ENCODE results near the gene VPREB3.
"Not testable (repeated sequence)": the region's sequence is repeated elsewhere in the genome, so short reads cannot be mapped to it uniquely, and the experiment has no call there.

Gene VPREB3

GRCh38 chr22:23750714-23751440, 3.3 kb downstream of the VPREB3 start, which contains the start of gene ZNF70:
TSS of gene ZNF70 (minus strand) at chr22:23751112. CDS start at chr22:23745140, 5,972 bp downstream.
- peak within 1 kb of the TSS; percentile 87 for H3K9ac ChIP-seq (ENCODE audit: low read length)
- H3K4me3 ChIP-seq (ENCODE audit: low read depth, low read length) = peak within 1 kb of the TSS; percentile 98
- H3K9me3 ChIP-seq (ENCODE audit: control insufficient read depth, insufficient read depth, low read depth, low read length) = no peaks in the 10 kb centered on the region
- peak within 1 kb of the TSS; percentile 82 for H3K27ac ChIP-seq (ENCODE audit: low read depth, low read length)
- H3K36me3 ChIP-seq (ENCODE audit: control insufficient read depth, insufficient read depth, low read length) = no peaks in the 10 kb centered on the region
- H3K27me3 ChIP-seq (ENCODE audit: control insufficient read depth, insufficient read depth, low read length) = no peaks in the 10 kb centered on the region
- H3K4me1 ChIP-seq (ENCODE audit: control insufficient read depth, insufficient read depth, low read length) = peaks cover 9% of the 10 kb centered on the region

- peak overlapping the region; percentile 86 for H3K4me3 ChIP-seq (ENCODE audit: low read depth, low read length)
- no peak overlapping the region for H3K27ac ChIP-seq (ENCODE audit: low read depth, low read length)
- H3K9ac ChIP-seq (ENCODE audit: low read length) = peak overlapping the region; percentile 65
- H3K36me3 ChIP-seq (ENCODE audit: control insufficient read depth, insufficient read depth, low read length) = 0 out of 2 replicates have a peak, but pooled peaks cover under 1% of the 10 kb centered on the region
- no peaks in the 10 kb centered on the region for H3K9me3 ChIP-seq (ENCODE audit: control insufficient read depth, insufficient read depth, low read depth, low read length)
- no peaks in the 10 kb centered on the region for H3K27me3 ChIP-seq (ENCODE audit: control insufficient read depth, insufficient read depth, low read length)
- H3K4me1 ChIP-seq (ENCODE audit: control insufficient read depth, insufficient read depth, low read length) = peaks cover 9% of the 10 kb centered on the region
Measured at GRCh38 chr22:23750367-23750713, 3.9 kb downstream of the VPREB3 start.

GRCh38 chr22:23749841-23750301, 4.4 kb downstream of the VPREB3 start:
- Histone ChIP-seq H3K36me3 (ENCODE audit: control insufficient read depth, insufficient read depth, low read length) (peaks cover 5% of the 10 kb centered on the region), H3K9me3 (ENCODE audit: control insufficient read depth, insufficient read depth, low read depth, low read length) (no peaks in the 10 kb centered on the region), H3K27ac (ENCODE audit: low read depth, low read length) (no peak overlapping the region), H3K4me1 (ENCODE audit: control insufficient read depth, insufficient read depth, low read length) (peaks cover 9% of the 10 kb centered on the region), H3K27me3 (ENCODE audit: control insufficient read depth, insufficient read depth, low read length) (no peaks in the 10 kb centered on the region), H3K4me3 (ENCODE audit: low read depth, low read length) (peak overlapping the region; percentile 86), H3K9ac (ENCODE audit: low read length) (no peak overlapping the region)

GRCh38 chr22:23745791-23746190, 8.4 kb downstream of the VPREB3 start:
- Histone ChIP-seq H3K27ac (ENCODE audit: low read depth, low read length) (no peak overlapping the region), H3K36me3 (ENCODE audit: control insufficient read depth, insufficient read depth, low read length) (peaks cover 32% of the 10 kb centered on the region)

GRCh38 chr22:23744485-23744884, 9.7 kb downstream of the VPREB3 start:
- no peak overlapping the region for H3K4me3 ChIP-seq (ENCODE audit: low read depth, low read length)
- peaks cover 32% of the 10 kb centered on the region for H3K36me3 ChIP-seq (ENCODE audit: control insufficient read depth, insufficient read depth, low read length)
- no peaks in the 10 kb centered on the region; the same call in 1 of the 2 replicates for H3K4me1 ChIP-seq (ENCODE audit: control insufficient read depth, insufficient read depth, low read length)
- H3K9me3 ChIP-seq (ENCODE audit: control insufficient read depth, insufficient read depth, low read depth, low read length) = no peaks in the 10 kb centered on the region; the same call in 1 of the 2 replicates
- no peak overlapping the region for H3K9ac ChIP-seq (ENCODE audit: low read length)
- no peaks in the 10 kb centered on the region for H3K27me3 ChIP-seq (ENCODE audit: control insufficient read depth, insufficient read depth, low read length)
- no peak overlapping the region for H3K27ac ChIP-seq (ENCODE audit: low read depth, low read length)

More at GRCh38 chr22:23745791-23746190, 8.4 kb downstream of the VPREB3 start:
- Histone ChIP-seq H3K4me1 (ENCODE audit: control insufficient read depth, insufficient read depth, low read length) (peaks cover 5% of the 10 kb centered on the region), H3K4me3 (ENCODE audit: low read depth, low read length) (no peak overlapping the region), H3K27me3 (ENCODE audit: control insufficient read depth, insufficient read depth, low read length) (no peaks in the 10 kb centered on the region), H3K9me3 (ENCODE audit: control insufficient read depth, insufficient read depth, low read depth, low read length) (no peaks in the 10 kb centered on the region; the same call in 1 of the 2 replicates), H3K9ac (ENCODE audit: low read length) (no peak overlapping the region)

- H3K9me3 ChIP-seq (ENCODE audit: control insufficient read depth, insufficient read depth, low read depth, low read length) = no peaks in the 10 kb centered on the region; the same call in 1 of the 2 replicates
Measured at GRCh38 chr22:23744001-23744400, 10.2 kb downstream of the VPREB3 start.

GRCh38 chr22:23743303-23743705, 10.9 kb downstream of the VPREB3 start:
- Histone ChIP-seq H3K4me1 (ENCODE audit: control insufficient read depth, insufficient read depth, low read length) (no peaks in the 10 kb centered on the region), H3K27ac (ENCODE audit: low read depth, low read length) (no peak overlapping the region), H3K9ac (ENCODE audit: low read length) (no peak overlapping the region), H3K27me3 (ENCODE audit: control insufficient read depth, insufficient read depth, low read length) (no peaks in the 10 kb centered on the region), H3K9me3 (ENCODE audit: control insufficient read depth, insufficient read depth, low read depth, low read length) (no peaks in the 10 kb centered on the region; the same call in 1 of the 2 replicates), H3K36me3 (ENCODE audit: control insufficient read depth, insufficient read depth, low read length) (peaks cover 32% of the 10 kb centered on the region), H3K4me3 (ENCODE audit: low read depth, low read length) (no peak overlapping the region)

More at GRCh38 chr22:23744001-23744400, 10.2 kb downstream of the VPREB3 start:
- Histone ChIP-seq H3K4me3 (ENCODE audit: low read depth, low read length) (no peak overlapping the region), H3K36me3 (ENCODE audit: control insufficient read depth, insufficient read depth, low read length) (peaks cover 32% of the 10 kb centered on the region), H3K9ac (ENCODE audit: low read length) (no peak overlapping the region), H3K27ac (ENCODE audit: low read depth, low read length) (no peak overlapping the region), H3K27me3 (ENCODE audit: control insufficient read depth, insufficient read depth, low read length) (no peaks in the 10 kb centered on the region), H3K4me1 (ENCODE audit: control insufficient read depth, insufficient read depth, low read length) (no peaks in the 10 kb centered on the region)

- Histone ChIP-seq H3K27me3 (ENCODE audit: control insufficient read depth, insufficient read depth, low read length) (no peaks in the 10 kb centered on the region), H3K4me1 (ENCODE audit: control insufficient read depth, insufficient read depth, low read length) (no peaks in the 10 kb centered on the region), H3K9me3 (ENCODE audit: control insufficient read depth, insufficient read depth, low read depth, low read length) (no peaks in the 10 kb centered on the region; the same call in 1 of the 2 replicates), H3K9ac (ENCODE audit: low read length) (no peak overlapping the region), H3K27ac (ENCODE audit: low read depth, low read length) (no peak overlapping the region), H3K4me3 (ENCODE audit: low read depth, low read length) (no peak overlapping the region), H3K36me3 (ENCODE audit: control insufficient read depth, insufficient read depth, low read length) (peaks cover 32% of the 10 kb centered on the region)
Measured at GRCh38 chr22:23742505-23743264, 11.5 kb downstream of the VPREB3 start.

- Histone ChIP-seq H3K36me3 (ENCODE audit: control insufficient read depth, insufficient read depth, low read length) (peaks cover 6% of the 10 kb centered on the region), H3K27ac (ENCODE audit: low read depth, low read length) (no peak overlapping the region), H3K27me3 (ENCODE audit: control insufficient read depth, insufficient read depth, low read length) (no peaks in the 10 kb centered on the region), H3K9me3 (ENCODE audit: control insufficient read depth, insufficient read depth, low read depth, low read length) (no peaks in the 10 kb centered on the region), H3K4me3 (ENCODE audit: low read depth, low read length) (no peak overlapping the region), H3K9ac (ENCODE audit: low read length) (no peak overlapping the region), H3K4me1 (ENCODE audit: control insufficient read depth, insufficient read depth, low read length) (no peaks in the 10 kb centered on the region)
Measured at GRCh38 chr22:23737696-23738095, 16.5 kb downstream of the VPREB3 start.

- H3K27me3 ChIP-seq (ENCODE audit: control insufficient read depth, insufficient read depth, low read length); H3K27ac ChIP-seq (ENCODE audit: low read depth, low read length); H3K9ac ChIP-seq (ENCODE audit: low read length); H3K9me3 ChIP-seq (ENCODE audit: control insufficient read depth, insufficient read depth, low read depth, low read length); H3K4me1 ChIP-seq (ENCODE audit: control insufficient read depth, insufficient read depth, low read length); H3K4me3 ChIP-seq (ENCODE audit: low read depth, low read length); H3K36me3 ChIP-seq (ENCODE audit: control insufficient read depth, insufficient read depth, low read length): not testable (repeated sequence)
Measured at GRCh38 chr22:23728108-23728507, 26.1 kb downstream of the VPREB3 start.

GRCh38 chr22:23722724-23723123, 31.5 kb downstream of the VPREB3 start:
- H3K9me3 ChIP-seq (ENCODE audit: control insufficient read depth, insufficient read depth, low read depth, low read length) = no peaks in the 10 kb centered on the region
- no peak overlapping the region for H3K27ac ChIP-seq (ENCODE audit: low read depth, low read length)
- no peaks in the 10 kb centered on the region for H3K36me3 ChIP-seq (ENCODE audit: control insufficient read depth, insufficient read depth, low read length)
- H3K4me1 ChIP-seq (ENCODE audit: control insufficient read depth, insufficient read depth, low read length) = no peaks in the 10 kb centered on the region
- H3K27me3 ChIP-seq (ENCODE audit: control insufficient read depth, insufficient read depth, low read length) = no peaks in the 10 kb centered on the region
- H3K9ac ChIP-seq (ENCODE audit: low read length) = no peak overlapping the region
- no peak overlapping the region for H3K4me3 ChIP-seq (ENCODE audit: low read depth, low read length)

Measured in HUES6 (cell line).